Neural progenitor cell (in vitro differentiated cells): ENCODE results near the gene ARID5A.

ENCODE experiments used
- CTCF ChIP-seq: fragments of 200-600 bp; sonication (generic); IDR thresholded peaks from 2 replicates; pipeline ENCODE4 v1.5.1; 2017; ENCODE audit warnings: antibody characterized with exemption, mild to moderate bottlenecking
- EZH2 ChIP-seq: fragments of 200-600 bp; sonication (generic); IDR thresholded peaks from 2 replicates; pipeline ENCODE4 v1.6.1; 2017; ENCODE audit warnings: antibody characterized with exemption, mild to moderate bottlenecking, moderate library complexity
- EZH2phosphoT487 ChIP-seq: fragments of 200-600 bp; sonication (generic); IDR thresholded peaks from 2 replicates; pipeline ENCODE4 v1.6.1; 2017; ENCODE audit warnings: antibody characterized with exemption

- TF ChIP-seq CTCF (no peak), EZH2 (no peak), EZH2phosphoT487 (no peak)
Observed at GRCh38 chr2:96546321-96546720, 9.8 kb downstream of the ARID5A start.
